ENCODE results near the gene EPHA7. TPM values are rescaled to one million over a fixed set of nuclear protein-coding genes. Genes with fewer than 3 reads are reported as not detected.

The EPHA7 gene
- 0.09 TPM in 1 of 2 replicates, not detected in the other for total RNA-seq
- not detected in 2 replicates for polyA plus RNA-seq
- polyA plus RNA-seq (2011; cell fraction: cytosol; rRNA removed) = 0.01 TPM in 1 of 2 replicates, not detected in the other
- 0.06 TPM in 1 of 2 replicates, not detected in the other for polyA plus RNA-seq (2011; cell fraction: nucleus; rRNA removed)
- polyA plus RNA-seq (2012) = not detected in 2 replicates
- 0.15 TPM in 1 of 2 replicates, not detected in the other for polyA minus RNA-seq
- polyA minus RNA-seq (2011; cell fraction: cytosol; rRNA and poly(A)+ RNA removed) = not detected
- polyA minus RNA-seq (2011; cell fraction: nucleus; rRNA and poly(A)+ RNA removed) = not detected in 2 replicates
- percentile 3 among the genes with signal in this experiment for Bru-seq, nascent RNA
- percentile 6 among the genes with signal in this experiment for BruChase-seq, experiment 1, labeled RNA remaining after a 6-hour chase
- BruChase-seq, experiment 2, labeled RNA remaining after a 2-hour chase = percentile 9 among the genes with signal in this experiment
- long read RNA-seq = 0 reads

DNA sequence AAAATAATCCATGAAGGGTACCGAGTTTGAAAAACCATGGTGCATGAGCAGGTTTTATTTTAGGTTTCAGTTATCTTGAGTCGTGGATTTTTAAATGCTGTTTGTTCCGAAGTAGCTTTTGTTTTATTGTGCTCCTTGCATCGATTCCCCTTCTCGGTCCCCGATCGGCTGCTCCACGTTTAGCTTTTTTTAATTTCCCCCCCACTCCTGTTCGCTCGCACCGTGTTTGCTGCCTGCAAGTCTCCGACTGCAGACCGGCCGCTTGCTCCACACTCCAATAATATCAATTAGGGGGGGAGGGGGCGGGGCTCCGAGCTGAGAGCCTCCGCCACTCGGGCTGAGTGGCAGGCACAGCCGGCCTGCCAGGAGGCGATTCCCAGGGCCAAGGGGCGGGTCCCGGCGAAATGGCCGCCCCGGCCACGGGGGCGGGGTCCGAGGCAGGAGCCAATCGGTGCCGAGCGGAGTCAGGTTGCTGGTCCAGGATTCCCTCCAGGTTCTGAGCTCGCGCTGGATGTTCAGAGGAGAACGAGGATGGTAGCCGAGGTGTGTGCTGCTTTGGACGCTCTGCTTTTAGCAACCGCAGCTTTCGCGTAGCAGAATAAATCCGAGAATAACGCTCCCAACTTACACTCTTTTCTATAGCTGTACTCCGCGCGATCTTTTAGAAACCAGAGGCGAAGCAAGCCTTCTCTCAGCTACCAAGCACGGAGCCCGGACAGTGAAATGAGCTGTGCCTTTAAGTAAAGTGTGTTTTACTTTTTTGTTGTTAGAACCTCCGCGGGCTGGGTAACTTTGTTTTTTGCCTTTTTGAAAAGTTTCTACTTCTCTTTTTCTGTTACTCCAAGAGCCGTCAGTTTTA, at the start of gene EPHA7:
Gene EPHA7, minus strand, starts transcription at position 256 of the 859 bp plus-strand sequence. Its CDS starts 218 bp downstream, at position 38.
- no peak within 1 kb of the TSS for H3K27ac ChIP-seq (ENCODE audit: insufficient read depth, low read depth, low read length)
- H4K20me1 ChIP-seq (replicated peaks; ENCODE audit: control insufficient read depth, extremely low read depth, insufficient read depth, low read length) = no peaks in the 10 kb centered on the region
- no peaks in the 10 kb centered on the region for H3K9me3 ChIP-seq (replicated peaks; ENCODE audit: control insufficient read depth, insufficient read depth, low read length)
- no peak within 1 kb of the TSS for H3K9ac ChIP-seq (replicated peaks; ENCODE audit: extremely low read depth, insufficient read depth, low read length)
- CTCF ChIA-PET = interaction anchor here (1.0 to 3.1 kb wide), 6 partner anchors 11 to 1673 kb away, joined by 3 to 30 read pairs (median 6); no protein-coding TSS in a partner anchor
- H3K36me3 ChIP-seq (ENCODE audit: control insufficient read depth in 2 of 2, extremely low read depth in 1 of 2, insufficient read depth in 2 of 2, low read length in 2 of 2) = no peaks in the 10 kb centered on the region
- H3K9me1 ChIP-seq (replicated peaks; ENCODE audit: control insufficient read depth, extremely low read depth, insufficient read depth, low read length) = no peaks in the 10 kb centered on the region
- peaks cover 35% of the 10 kb centered on the region for H3K4me1 ChIP-seq (ENCODE audit: control insufficient read depth, extremely low read depth, insufficient read depth, low read length)
- POLR2A ChIA-PET = no interaction called here
- peak within 1 kb of the TSS; percentile 37 to 69 (median 57) for H3K4me3 ChIP-seq (replicated peaks in 1 of 3; ENCODE audit: insufficient read depth in 1 of 3, low read depth in 1 of 3, low read length in 3 of 3)
- peaks cover 27 to 73% of the 10 kb centered on the region in 2 experiments for H3K27me3 ChIP-seq (ENCODE audit: control insufficient read depth in 2 of 2, insufficient read depth in 2 of 2, low read length in 2 of 2)
- dilution Hi-C loops (cut with MboI; ENCODE audit: extremely low pct_ligation_motif_present, low sequenced_read_pairs) = no loop called here
- FAIRE-seq = peak; percentile 94
- H3K4me2 ChIP-seq (ENCODE audit: insufficient read depth, low read length) = peak within 1 kb of the TSS; percentile 87
- TF ChIP-seq GATA2 (IDR thresholded peaks at IDR 0.05; ENCODE audit: insufficient read depth, insufficient read length, low read depth, low read length) = no peak
- no peak for TF ChIP-seq POLR2AphosphoS5 (IDR thresholded peaks at IDR 0.05; ENCODE audit: insufficient read depth, low read depth, low read length)
- TF ChIP-seq, protein P1, sequence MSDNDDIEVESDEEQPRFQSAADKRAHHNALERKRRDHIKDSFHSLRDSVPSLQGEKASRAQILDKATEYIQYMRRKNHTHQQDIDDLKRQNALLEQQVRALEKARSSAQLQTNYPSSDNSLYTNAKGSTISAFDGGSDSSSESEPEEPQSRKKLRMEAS (IDR thresholded peaks at IDR 0.05; ENCODE audit: insufficient read depth, insufficient read length) = no peak
- no peak for TF ChIP-seq FOS (IDR thresholded peaks at IDR 0.05; ENCODE audit: borderline replicate concordance, insufficient read depth, low read length)
- TF ChIP-seq JUN (IDR thresholded peaks at IDR 0.05; ENCODE audit: borderline replicate concordance, insufficient read depth, insufficient read length, low read depth) = no peak
- no peak for TF ChIP-seq POLR2A (IDR thresholded peaks at IDR 0.05; ENCODE audit: low read depth, low read length)
- TF ChIP-seq MYC (IDR thresholded peaks at IDR 0.05; ENCODE audit: low read depth, low read length) = no peak
- no peak for TF ChIP-seq EZH2 (IDR thresholded peaks at IDR 0.05; ENCODE audit: borderline replicate concordance, low read depth, low read length, severe bottlenecking)
- peak within 1 kb of the TSS; percentile 97 for H2AFZ ChIP-seq (ENCODE audit: low read depth, low read length)
- intact Hi-C loops (cut with micrococcal nuclease) = loop anchor here (1.0 to 10.0 kb wide), 9 partner anchors 12 to 1295 kb away; no protein-coding TSS in a partner anchor
- H3K79me2 ChIP-seq (ENCODE audit: control insufficient read depth, insufficient read depth, low read length) = no peaks in the 10 kb centered on the region
- peak; percentile 93 for DNase-seq (ENCODE audit: low read depth, low spot score)
- BruUV-seq (replicated peaks) = no TSS peak

Data from endothelial cell of umbilical vein (primary cell).